Activated CD8-positive, alpha-beta T cell treated with anti-CD3 and anti-CD28 coated beads, Interleukin-2, amount 10 ng/mL, durations not matched to agents 7 days and 5 days (primary cell): Measurements from ENCODE around the gene PCYT2. TPM values are rescaled to one million over a fixed set of nuclear protein-coding genes. Genes with fewer than 3 reads are reported as not detected.

ENCODE experiments used
- ATAC-seq: fragments of 150-1000 bp; cut with Tn5 transposase; one replicate; pipeline ENCODE4 v1.10.0; 2021; ENCODE audit warnings: moderate library complexity
- CTCF ChIA-PET: fragments of 350-600 bp; sonication (Branson Sonifier 250); formaldehyde crosslinking; loops from one replicate; lab custom pipeline; 2021; ENCODE audit warnings: antibody characterized with exemption; lab: Charles Lee
- POLR2A ChIA-PET: fragments of 350-600 bp; sonication (Branson Sonifier 250); formaldehyde crosslinking; loops from one replicate; lab custom pipeline; 2021; ENCODE audit warnings: antibody characterized with exemption; lab: Charles Lee
- DNase-seq: peaks from one replicate; pipeline ENCODE4 v3.0.0-alpha.2; 2020
- H3K27ac Mint-ChIP-seq: one replicate; pipeline ENCODE4 v1.8.0; 2021; ENCODE audit warnings: mild to moderate bottlenecking, mixed read lengths
- H3K27me3 Mint-ChIP-seq: one replicate; pipeline ENCODE4 v1.8.0; 2021; ENCODE audit warnings: low read depth, mixed read lengths
- H3K36me3 Mint-ChIP-seq: one replicate; pipeline ENCODE4 v1.8.0; 2021; ENCODE audit warnings: low read depth, mixed read lengths
- H3K4me1 Mint-ChIP-seq: one replicate; pipeline ENCODE4 v1.8.0; 2021; ENCODE audit warnings: low read depth, mixed read lengths
- H3K4me3 Mint-ChIP-seq: one replicate; pipeline ENCODE4 v1.8.0; 2021; ENCODE audit warnings: mild to moderate bottlenecking, mixed read lengths
- H3K9me3 Mint-ChIP-seq: one replicate; pipeline ENCODE4 v1.8.0; 2022; ENCODE audit warnings: mixed read lengths; ENCODE audit not compliant: insufficient read depth
- total RNA-seq, 2 experiments: library from RNA; stranded (reverse); gene quantifications; one replicate each; pipeline ENCODE4 v1.2.3, GENCODE V29; 2021

Gene PCYT2
- total RNA-seq, 2 experiments from 2014 or later: 48.6 to 50.4 TPM

- Mint-ChIP-seq H3K27me3 (no peaks in the 10 kb centered on the region), H3K36me3 (peaks cover 15% of the 10 kb centered on the region), H3K4me1 (peaks cover 11% of the 10 kb centered on the region), H3K27ac (no peak overlapping the region), H3K9me3 (no peaks in the 10 kb centered on the region), H3K4me3 (no peak overlapping the region)
- no peak for DNase-seq
- no peak for ATAC-seq
- ChIA-PET CTCF (no interaction called here), POLR2A (interaction anchor here (1.0 to 1.2 kb wide), 2 partner anchors 10 to 12 kb away, joined by 3 read pairs; no protein-coding TSS in a partner anchor)
Observed at GRCh38 chr17:81907219-81908145, 3.7 kb downstream of the PCYT2 start.

GRCh38 chr17:81906476-81907218 is 4.6 kb downstream of the PCYT2 start:
- H3K27ac Mint-ChIP-seq: no peak overlapping the region
- H3K36me3 Mint-ChIP-seq: peaks cover 10% of the 10 kb centered on the region
- no peak for DNase-seq
- H3K9me3 Mint-ChIP-seq: no peaks in the 10 kb centered on the region
- peaks cover 8% of the 10 kb centered on the region for H3K4me1 Mint-ChIP-seq
- no peak overlapping the region for H3K4me3 Mint-ChIP-seq
- no peak for ATAC-seq
- ChIA-PET CTCF (no interaction called here), POLR2A (no interaction called here)
- H3K27me3 Mint-ChIP-seq: no peaks in the 10 kb centered on the region

- ChIA-PET POLR2A (no interaction called here), CTCF (no interaction called here)
- no peaks in the 10 kb centered on the region for H3K9me3 Mint-ChIP-seq
- H3K4me3 Mint-ChIP-seq: no peak overlapping the region
- ATAC-seq: no peak
- no peak overlapping the region for H3K27ac Mint-ChIP-seq
- DNase-seq: no peak
- peaks cover 12% of the 10 kb centered on the region for H3K36me3 Mint-ChIP-seq
- H3K27me3 Mint-ChIP-seq: peaks cover 5% of the 10 kb centered on the region
- H3K4me1 Mint-ChIP-seq: peaks cover 5% of the 10 kb centered on the region
Observed at GRCh38 chr17:81905993-81906392, 5.2 kb downstream of the PCYT2 start.

- Mint-ChIP-seq H3K9me3 (no peaks in the 10 kb centered on the region), H3K4me1 (peaks cover 5% of the 10 kb centered on the region), H3K27me3 (peaks cover 8% of the 10 kb centered on the region), H3K36me3 (peaks cover 15% of the 10 kb centered on the region), H3K27ac (no peak overlapping the region), H3K4me3 (no peak overlapping the region)
- no peak for DNase-seq
- POLR2A ChIA-PET: no interaction called here
- ATAC-seq: no peak
- CTCF ChIA-PET: no interaction called here
Observed at GRCh38 chr17:81905424-81905875, 5.7 kb downstream of the PCYT2 start.

- ATAC-seq (no peak), DNase-seq (no peak)
- Mint-ChIP-seq H3K9me3 (no peaks in the 10 kb centered on the region), H3K4me3 (no peak overlapping the region), H3K36me3 (peaks cover 21% of the 10 kb centered on the region), H3K27me3 (peaks cover 8% of the 10 kb centered on the region), H3K4me1 (peaks cover 2% of the 10 kb centered on the region), H3K27ac (no peak overlapping the region)
- POLR2A ChIA-PET: no interaction called here
- CTCF ChIA-PET: no interaction called here
Observed at GRCh38 chr17:81904600-81905423, 6.4 kb downstream of the PCYT2 start.

- no peak overlapping the region for H3K27ac Mint-ChIP-seq
- H3K27me3 Mint-ChIP-seq: peaks cover 8% of the 10 kb centered on the region
- no peaks in the 10 kb centered on the region for H3K4me1 Mint-ChIP-seq
- POLR2A ChIA-PET: no interaction called here
- ATAC-seq (no peak), DNase-seq (no peak)
- no peaks in the 10 kb centered on the region for H3K9me3 Mint-ChIP-seq
- peaks cover 19% of the 10 kb centered on the region for H3K36me3 Mint-ChIP-seq
- H3K4me3 Mint-ChIP-seq: no peak overlapping the region
- CTCF ChIA-PET: no interaction called here
Observed at GRCh38 chr17:81903896-81904599, 7.2 kb downstream of the PCYT2 start.

- ATAC-seq (no peak), DNase-seq (no peak)
- Mint-ChIP-seq H3K27ac (no peak overlapping the region), H3K4me1 (no peaks in the 10 kb centered on the region), H3K4me3 (no peak overlapping the region), H3K9me3 (no peaks in the 10 kb centered on the region), H3K36me3 (peaks cover 17% of the 10 kb centered on the region), H3K27me3 (peaks cover 8% of the 10 kb centered on the region)
- CTCF ChIA-PET: no interaction called here
- POLR2A ChIA-PET: no interaction called here
Observed at GRCh38 chr17:81903415-81903831, 7.8 kb downstream of the PCYT2 start.

GRCh38 chr17:81902653-81903414 is 8.4 kb downstream of the PCYT2 start:
- POLR2A ChIA-PET: no interaction called here
- Mint-ChIP-seq H3K27ac (no peak overlapping the region), H3K27me3 (peaks cover 8% of the 10 kb centered on the region), H3K4me3 (no peak overlapping the region), H3K4me1 (no peaks in the 10 kb centered on the region), H3K36me3 (peaks cover 17% of the 10 kb centered on the region), H3K9me3 (no peaks in the 10 kb centered on the region)
- DNase-seq: no peak
- ATAC-seq: peak; percentile 47
- CTCF ChIA-PET: no interaction called here

GRCh38 chr17:81902023-81902652 is 9.1 kb downstream of the PCYT2 start, which contains the start of gene NPB:
NPB (plus strand) TSS chr17:81902238; CDS start chr17:81902278, 40 bp downstream.
- ChIA-PET POLR2A (interaction anchor here (0.6 kb wide), 1 partner anchor 22 kb away, joined by 4 read pairs; no protein-coding TSS in a partner anchor), CTCF (no interaction called here)
- Mint-ChIP-seq H3K36me3 (peaks cover 18% of the 10 kb centered on the region), H3K27me3 (peaks cover 8% of the 10 kb centered on the region), H3K4me1 (no peaks in the 10 kb centered on the region), H3K4me3 (no peak within 1 kb of the TSS), H3K9me3 (no peaks in the 10 kb centered on the region), H3K27ac (no peak within 1 kb of the TSS)
- DNase-seq (no peak), ATAC-seq (peak; percentile 65)
